Peyer's patch (tissue), 4 donors: ENCODE data around the gene ITSN2. TPM values are rescaled to one million over a fixed set of nuclear protein-coding genes. Genes with fewer than 3 reads are reported as not detected.

Experiments used
- DNase-seq, 3 donors: peaks; one replicate each; pipeline ENCODE4 v3.0.0-alpha.2; 2017 to 2019
- H3K27ac ChIP-seq, 4 donors: fragments of 200-600 bp; sonication (generic); one replicate each; pipeline ENCODE4 v1.5.1; 2016 to 2019
- H3K27me3 ChIP-seq, 2 donors: fragments of 200-600 bp; sonication (generic); one replicate each; pipeline ENCODE4 v1.5.1; 2019
- H3K36me3 ChIP-seq, 3 donors: fragments of 200-600 bp; sonication (generic); one replicate each; pipeline ENCODE4 v1.5.1; 2016 to 2019
- H3K4me1 ChIP-seq, 4 donors: fragments of 200-600 bp; sonication (generic); one replicate each; pipeline ENCODE4 v1.5.1; 2016 to 2019
- H3K4me3 ChIP-seq, 4 donors: fragments of 200-600 bp; sonication (generic); 1 replicate in 3 of 4; 2 replicates in 1 of 4; pipeline ENCODE4 v1.5.1; 2016 to 2019; ENCODE audit warnings: mild to moderate bottlenecking in 1 of 4
- H3K9me3 ChIP-seq, 4 donors: fragments of 200-600 bp; sonication (generic); one replicate each; pipeline ENCODE4 v1.5.1; 2016 to 2019; ENCODE audit warnings: mild to moderate bottlenecking in 1 of 4
- CTCF ChIP-seq, 6 experiments: fragments of 450-650 bp in 4 of 6; fragments of 200-600 bp in 2 of 6; sonication (generic) in 1 of 6; IDR thresholded peaks; one replicate each; pipeline ENCODE4 v1.5.1; 2017 to 2019; ENCODE audit warnings: antibody characterized with exemption in 6 of 6, mild to moderate bottlenecking in 3 of 6, moderate library complexity in 1 of 6
- POLR2A ChIP-seq, 2 donors: fragments of 450-650 bp; IDR thresholded peaks; one replicate each; pipeline ENCODE4 v1.5.1; 2017; ENCODE audit warnings: antibody characterized with exemption in 2 of 2, mild to moderate bottlenecking in 2 of 2, moderate library complexity in 2 of 2
- total RNA-seq, 4 donors: library from RNA; depleted of rRNA; stranded (reverse); fragments of >200 nt; gene quantifications; one replicate each; pipeline ENCODE4 v1.1.0, GENCODE V29; 2016

ITSN2 gene
- total RNA-seq, 4 donors from 2014 or later: 35.6 to 112 (median 46.4) TPM

- no peaks in the 10 kb centered on the region for H3K27me3 ChIP-seq
- no peak overlapping the region for H3K4me3 ChIP-seq
- TF ChIP-seq POLR2A (IDR thresholded peaks at IDR 0.05): no peak
- H3K36me3 ChIP-seq: peaks cover 0 to 82% (median 0%) of the 10 kb centered on the region in 3 donors
- DNase-seq: no peak
- no peaks in the 10 kb centered on the region for H3K4me1 ChIP-seq
- no peaks in the 10 kb centered on the region for H3K9me3 ChIP-seq
- no peak overlapping the region for H3K27ac ChIP-seq
Observed at GRCh38 chr2:24206242-24206641, 154.1 kb downstream of the ITSN2 start.

GRCh38 chr2:24205131-24205530 is 155.2 kb downstream of the ITSN2 start:
- H3K4me3 ChIP-seq: no peak overlapping the region
- no peak overlapping the region for H3K27ac ChIP-seq
- DNase-seq: no peak
- H3K4me1 ChIP-seq: no peaks in the 10 kb centered on the region
- H3K9me3 ChIP-seq: no peaks in the 10 kb centered on the region
- TF ChIP-seq CTCF (IDR thresholded peaks at IDR 0.05) (no peak), POLR2A (IDR thresholded peaks at IDR 0.05) (no peak)
- H3K27me3 ChIP-seq: no peaks in the 10 kb centered on the region
- peaks cover 0 to 73% (median 0%) of the 10 kb centered on the region in 3 donors for H3K36me3 ChIP-seq

- no peak overlapping the region for H3K27ac ChIP-seq
- DNase-seq: no peak
- H3K36me3 ChIP-seq: peaks cover 0 to 67% (median 0%) of the 10 kb centered on the region in 3 donors
- TF ChIP-seq POLR2A (IDR thresholded peaks at IDR 0.05): no peak
- TF ChIP-seq CTCF (IDR thresholded peaks at IDR 0.05): no peak
- H3K27me3 ChIP-seq: no peaks in the 10 kb centered on the region
- no peak overlapping the region for H3K4me3 ChIP-seq
- no peaks in the 10 kb centered on the region for H3K9me3 ChIP-seq
- no peaks in the 10 kb centered on the region for H3K4me1 ChIP-seq
Observed at GRCh38 chr2:24204505-24204904, 155.8 kb downstream of the ITSN2 start.

- no peaks in the 10 kb centered on the region for H3K4me1 ChIP-seq
- H3K36me3 ChIP-seq: peaks cover 0 to 60% (median 0%) of the 10 kb centered on the region in 3 donors
- H3K4me3 ChIP-seq: no peak overlapping the region
- H3K27me3 ChIP-seq: no peaks in the 10 kb centered on the region
- H3K9me3 ChIP-seq: no peaks in the 10 kb centered on the region
- no peak for TF ChIP-seq CTCF (IDR thresholded peaks at IDR 0.05)
- no peak for TF ChIP-seq POLR2A (IDR thresholded peaks at IDR 0.05)
- H3K27ac ChIP-seq: no peak overlapping the region
- no peak for DNase-seq
Observed at GRCh38 chr2:24203787-24204150, 156.6 kb downstream of the ITSN2 start.

GRCh38 chr2:24203029-24203786 is 157.1 kb downstream of the ITSN2 start:
- no peak for TF ChIP-seq POLR2A (IDR thresholded peaks at IDR 0.05)
- TF ChIP-seq CTCF (IDR thresholded peaks at IDR 0.05): no peak
- H3K27ac ChIP-seq: no peak overlapping the region
- H3K36me3 ChIP-seq: peaks cover 0 to 54% (median 0%) of the 10 kb centered on the region in 3 donors
- no peaks in the 10 kb centered on the region for H3K27me3 ChIP-seq
- no peaks in the 10 kb centered on the region for H3K4me1 ChIP-seq
- no peak overlapping the region for H3K4me3 ChIP-seq
- no peaks in the 10 kb centered on the region for H3K9me3 ChIP-seq
- DNase-seq: no peak

GRCh38 chr2:24200799-24201198 is 159.5 kb downstream of the ITSN2 start:
- DNase-seq: no peak
- Histone ChIP-seq H3K4me1 (no peaks in the 10 kb centered on the region), H3K27me3 (no peaks in the 10 kb centered on the region), H3K27ac (no peak overlapping the region), H3K9me3 (no peaks in the 10 kb centered on the region), H3K4me3 (no peak overlapping the region), H3K36me3 (peaks cover 0 to 30% (median 0%) of the 10 kb centered on the region in 3 donors)
- TF ChIP-seq POLR2A (IDR thresholded peaks at IDR 0.05) (no peak), CTCF (IDR thresholded peaks at IDR 0.05) (no peak)
